ENCODE results near the gene ARL14EP.

ARL14EP gene

DNA sequence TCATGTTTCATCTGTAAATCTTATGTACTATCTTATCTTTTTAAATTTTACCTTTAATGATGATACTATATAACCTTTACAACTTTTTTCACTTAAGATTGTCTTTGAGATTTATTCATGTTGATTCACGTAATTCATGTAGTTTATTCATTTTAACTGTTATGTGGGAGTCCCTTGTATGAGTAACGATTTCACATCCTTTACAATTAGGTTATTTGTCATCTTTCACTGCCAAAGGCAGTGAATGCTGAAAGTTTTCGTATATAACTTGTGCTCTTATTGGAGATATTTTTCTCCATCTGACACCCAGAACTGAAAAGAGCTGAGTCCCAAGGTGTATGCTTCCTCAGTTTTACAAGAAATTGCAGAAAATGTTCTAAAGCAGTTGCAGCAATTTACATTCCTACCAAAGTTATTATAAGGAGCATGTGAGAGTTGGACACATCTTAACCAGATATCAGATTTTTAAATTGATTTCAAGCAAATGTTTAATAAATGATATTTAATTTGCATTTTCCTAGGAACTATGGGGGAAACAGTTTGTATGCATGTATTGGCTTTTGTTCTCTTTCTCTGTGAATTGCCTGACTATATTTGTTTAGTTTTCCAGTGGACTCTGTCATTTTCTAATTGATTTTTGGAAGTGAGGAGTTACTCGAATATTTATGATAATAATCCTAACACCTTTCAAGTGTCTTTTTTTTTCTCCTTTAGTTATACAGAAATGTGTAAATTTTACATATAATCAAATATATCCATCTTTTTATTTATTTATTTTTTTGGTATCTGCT lies 6.4 kb downstream of the ARL14EP start:
- Histone ChIP-seq H3K27me3 (ENCODE audit: control insufficient read depth in 1 of 2, insufficient read depth in 2 of 2, low read length in 2 of 2) (no peaks in the 10 kb centered on the region), H3K36me3 (ENCODE audit: insufficient read depth, low read length) (peaks cover 19% of the 10 kb centered on the region), H3K9me3 (ENCODE audit: low read length) (no peaks in the 10 kb centered on the region), H3K4me3 (ENCODE audit: low read depth in 1 of 2, low read length in 2 of 2) (no peak overlapping the region), H3K27ac (ENCODE audit: low read depth, low read length) (no peak overlapping the region), H3K9ac (ENCODE audit: low read length) (no peak overlapping the region), H3K4me1 (ENCODE audit: insufficient read depth, low read length) (peaks cover 22% of the 10 kb centered on the region)

DNA sequence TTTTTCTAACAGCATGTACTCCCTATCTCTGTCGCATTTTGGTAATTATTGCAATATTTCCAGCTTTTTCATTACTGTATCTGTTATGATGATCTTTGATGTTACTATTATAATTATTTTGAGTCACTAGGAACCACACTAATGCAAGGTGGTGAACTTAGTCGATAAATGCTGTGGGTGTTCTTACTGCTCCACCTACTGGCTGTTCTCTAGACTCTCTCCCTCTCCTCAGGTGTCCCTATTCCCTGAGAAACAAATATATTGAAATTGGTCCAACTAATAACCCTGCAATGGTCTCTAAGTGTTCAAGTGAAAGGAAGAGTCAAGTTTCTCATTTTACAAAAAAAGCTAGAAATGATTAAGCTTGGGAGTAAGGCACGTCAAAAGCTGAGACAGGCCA lies 10.5 kb downstream of the ARL14EP start:
- Histone ChIP-seq H3K4me1 (ENCODE audit: insufficient read depth, low read length) (no peaks in the 10 kb centered on the region), H3K9me3 (ENCODE audit: low read length) (no peaks in the 10 kb centered on the region), H3K4me3 (ENCODE audit: low read depth in 1 of 2, low read length in 2 of 2) (no peak overlapping the region), H3K9ac (ENCODE audit: low read length) (no peak overlapping the region), H3K36me3 (ENCODE audit: insufficient read depth, low read length) (peaks cover 40% of the 10 kb centered on the region), H3K27ac (ENCODE audit: low read depth, low read length) (no peak overlapping the region), H3K27me3 (ENCODE audit: control insufficient read depth in 1 of 2, insufficient read depth in 2 of 2, low read length in 2 of 2) (no peaks in the 10 kb centered on the region)

DNA sequence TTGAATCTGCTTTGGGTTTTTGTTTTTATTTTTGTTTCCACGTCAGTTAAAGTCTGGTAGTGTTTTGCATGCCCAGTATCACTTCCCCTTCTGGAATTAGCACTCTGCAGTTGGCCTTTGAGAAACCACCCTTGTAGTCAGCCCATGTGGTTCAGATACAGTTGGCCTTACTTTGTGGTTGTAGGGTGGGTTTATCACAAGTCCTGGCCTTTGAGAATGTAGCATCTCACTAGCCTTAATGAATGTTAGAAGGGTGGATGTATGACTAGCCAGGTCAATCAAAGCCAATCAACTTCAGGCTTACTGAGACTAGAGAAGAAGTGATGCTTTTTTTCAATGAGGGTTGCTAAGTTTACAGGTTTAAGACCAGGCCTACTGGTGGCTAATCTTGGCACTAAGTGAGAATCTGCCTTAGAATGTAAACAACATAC lies 19.8 kb downstream of the ARL14EP start:
- no peak overlapping the region for H3K4me3 ChIP-seq (ENCODE audit: low read depth in 1 of 2, low read length in 2 of 2)
- H3K4me1 ChIP-seq (ENCODE audit: insufficient read depth, low read length) = no peaks in the 10 kb centered on the region
- no peak overlapping the region for H3K27ac ChIP-seq (ENCODE audit: low read depth, low read length)
- no peaks in the 10 kb centered on the region for H3K9me3 ChIP-seq (ENCODE audit: low read length)
- no peak overlapping the region for H3K9ac ChIP-seq (ENCODE audit: low read length)
- H3K27me3 ChIP-seq (ENCODE audit: control insufficient read depth in 1 of 2, insufficient read depth in 2 of 2, low read length in 2 of 2) = no peaks in the 10 kb centered on the region
- no peaks in the 10 kb centered on the region for H3K36me3 ChIP-seq (ENCODE audit: insufficient read depth, low read length)

DNA sequence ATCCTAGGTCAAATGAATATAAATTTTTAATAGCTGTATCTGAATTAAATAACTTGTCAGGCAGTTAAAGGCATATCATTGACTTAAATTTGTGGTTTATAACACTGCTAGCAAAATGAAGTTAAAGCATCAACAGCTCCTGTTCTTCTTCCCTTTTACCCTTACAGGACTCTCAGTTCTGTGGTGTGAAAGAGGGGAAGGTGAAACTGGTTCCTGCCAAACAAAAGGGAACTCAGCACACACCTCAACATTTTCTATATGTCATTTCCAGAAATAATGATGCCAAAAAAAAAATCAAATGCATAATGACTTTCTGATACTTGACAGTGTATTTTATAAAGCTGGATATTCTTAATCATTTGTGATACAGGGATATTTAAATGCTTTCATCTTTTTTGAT lies 21.2 kb downstream of the ARL14EP start:
- no peaks in the 10 kb centered on the region for H3K9me3 ChIP-seq (ENCODE audit: low read length)
- no peak overlapping the region for H3K27ac ChIP-seq (ENCODE audit: low read depth, low read length)
- no peaks in the 10 kb centered on the region for H3K27me3 ChIP-seq (ENCODE audit: control insufficient read depth in 1 of 2, insufficient read depth in 2 of 2, low read length in 2 of 2)
- no peaks in the 10 kb centered on the region for H3K4me1 ChIP-seq (ENCODE audit: insufficient read depth, low read length)
- H3K36me3 ChIP-seq (ENCODE audit: insufficient read depth, low read length) = no peaks in the 10 kb centered on the region
- no peak overlapping the region for H3K9ac ChIP-seq (ENCODE audit: low read length)
- H3K4me3 ChIP-seq (ENCODE audit: low read depth in 1 of 2, low read length in 2 of 2) = no peak overlapping the region

DNA sequence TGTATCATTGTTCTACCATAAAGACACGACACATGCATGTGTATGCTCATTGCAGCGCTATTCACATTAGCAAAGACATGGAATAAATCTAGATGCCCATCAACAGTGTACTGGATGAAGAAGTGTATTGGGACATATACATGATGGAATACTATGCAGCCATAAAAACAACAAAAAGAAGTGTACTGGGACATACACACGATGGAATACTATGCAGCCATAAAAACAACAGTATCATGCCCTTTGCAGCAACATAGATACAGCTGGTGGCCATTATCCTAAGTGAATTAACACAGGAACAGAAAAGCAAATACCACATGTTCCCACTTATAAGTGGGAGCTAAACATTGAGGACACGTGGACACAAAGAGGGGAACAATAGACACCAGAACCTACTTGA lies 22.7 kb downstream of the ARL14EP start:
- no peaks in the 10 kb centered on the region for H3K27me3 ChIP-seq (ENCODE audit: control insufficient read depth in 1 of 2, insufficient read depth in 2 of 2, low read length in 2 of 2)
- H3K36me3 ChIP-seq (ENCODE audit: insufficient read depth, low read length) = no peaks in the 10 kb centered on the region
- no peak overlapping the region for H3K4me3 ChIP-seq (ENCODE audit: low read depth in 1 of 2, low read length in 2 of 2)
- no peaks in the 10 kb centered on the region for H3K4me1 ChIP-seq (ENCODE audit: insufficient read depth, low read length)
- no peak overlapping the region for H3K9ac ChIP-seq (ENCODE audit: low read length)
- H3K27ac ChIP-seq (ENCODE audit: low read depth, low read length) = no peak overlapping the region
- H3K9me3 ChIP-seq (ENCODE audit: low read length) = no peaks in the 10 kb centered on the region

DNA sequence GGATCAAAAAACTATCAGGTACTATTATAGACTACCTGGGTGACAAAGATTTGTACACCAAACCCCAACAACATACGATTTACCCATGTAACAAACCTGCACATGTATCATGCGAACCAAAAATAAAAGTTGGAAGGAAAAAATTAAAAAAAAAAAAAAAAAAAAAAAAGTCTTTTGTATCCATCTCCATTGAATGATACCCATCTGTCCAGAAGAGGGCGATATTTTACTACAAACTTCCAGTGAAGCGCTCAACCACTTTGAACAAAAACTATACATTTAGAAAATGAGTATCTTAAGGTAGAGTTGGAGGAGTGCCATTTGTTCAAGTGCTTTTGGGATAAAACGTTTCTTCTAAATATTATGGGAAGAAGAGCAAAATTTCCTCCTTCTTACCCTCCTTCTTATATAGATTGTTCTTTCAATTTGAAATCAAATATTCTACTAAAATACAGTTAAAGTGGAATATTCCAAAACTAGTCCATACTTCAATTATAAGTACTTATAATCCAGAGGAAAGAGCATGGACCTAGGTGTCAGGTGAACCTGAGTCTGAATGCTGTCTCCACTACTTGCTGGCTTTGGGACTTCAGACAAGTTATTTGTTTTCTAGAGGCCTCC lies 23.3 kb downstream of the ARL14EP start:
- no peaks in the 10 kb centered on the region for H3K9me3 ChIP-seq (ENCODE audit: low read length)
- no peaks in the 10 kb centered on the region for H3K4me1 ChIP-seq (ENCODE audit: insufficient read depth, low read length)
- H3K4me3 ChIP-seq (ENCODE audit: low read depth in 1 of 2, low read length in 2 of 2) = no peak overlapping the region
- no peaks in the 10 kb centered on the region for H3K27me3 ChIP-seq (ENCODE audit: control insufficient read depth in 1 of 2, insufficient read depth in 2 of 2, low read length in 2 of 2)
- H3K27ac ChIP-seq (ENCODE audit: low read depth, low read length) = no peak overlapping the region
- H3K36me3 ChIP-seq (ENCODE audit: insufficient read depth, low read length) = no peaks in the 10 kb centered on the region
- H3K9ac ChIP-seq (ENCODE audit: low read length) = no peak overlapping the region

DNA sequence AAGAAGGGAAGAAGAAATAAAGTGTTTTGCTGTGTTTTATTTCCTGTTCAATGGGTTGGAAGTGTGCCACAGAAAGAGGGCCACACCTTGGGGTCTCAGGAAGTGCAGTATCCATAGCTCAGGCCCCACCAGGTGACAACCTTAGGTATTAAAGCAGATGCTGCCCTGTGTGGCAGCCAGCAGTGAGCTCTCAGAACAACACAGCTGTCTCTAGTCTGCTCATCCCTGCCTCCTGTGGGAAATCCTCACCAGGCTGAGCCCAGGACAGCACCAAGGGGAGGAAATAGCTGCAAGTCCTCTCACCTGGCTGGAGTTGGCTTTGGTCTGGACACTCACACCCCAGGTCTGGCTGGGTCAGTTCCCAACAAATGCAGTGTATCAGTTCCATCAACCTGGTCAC lies 25.1 kb downstream of the ARL14EP start:
- Histone ChIP-seq H3K4me1 (ENCODE audit: insufficient read depth, low read length) (no peaks in the 10 kb centered on the region), H3K36me3 (ENCODE audit: insufficient read depth, low read length) (no peaks in the 10 kb centered on the region), H3K27me3 (ENCODE audit: control insufficient read depth in 1 of 2, insufficient read depth in 2 of 2, low read length in 2 of 2) (no peaks in the 10 kb centered on the region), H3K9ac (ENCODE audit: low read length) (no peak overlapping the region), H3K27ac (ENCODE audit: low read depth, low read length) (no peak overlapping the region), H3K9me3 (ENCODE audit: low read length) (no peaks in the 10 kb centered on the region), H3K4me3 (ENCODE audit: low read depth in 1 of 2, low read length in 2 of 2) (no peak overlapping the region)

DNA sequence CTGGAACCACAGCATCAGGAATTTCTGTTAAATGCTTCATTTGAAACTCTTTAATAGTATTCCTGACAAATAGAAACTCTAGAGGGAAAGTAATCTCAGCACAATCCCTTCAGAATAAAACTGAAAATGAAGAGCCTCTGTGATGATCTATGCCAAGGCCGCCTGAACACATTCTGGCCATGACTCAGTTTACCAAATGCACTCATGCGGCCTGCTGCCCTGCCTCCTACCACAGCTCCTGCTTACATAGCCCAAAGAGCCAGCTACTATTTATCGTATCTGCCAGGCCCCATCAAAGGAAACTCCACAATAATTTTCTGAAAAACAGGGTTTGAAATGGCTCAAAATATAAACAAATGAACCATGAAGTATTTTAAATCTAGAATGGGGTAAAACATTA lies 27.0 kb downstream of the ARL14EP start:
- Histone ChIP-seq H3K9me3 (ENCODE audit: low read length) (no peaks in the 10 kb centered on the region), H3K27ac (ENCODE audit: low read depth, low read length) (no peak overlapping the region), H3K36me3 (ENCODE audit: insufficient read depth, low read length) (no peaks in the 10 kb centered on the region), H3K4me1 (ENCODE audit: insufficient read depth, low read length) (no peaks in the 10 kb centered on the region), H3K4me3 (ENCODE audit: low read depth in 1 of 2, low read length in 2 of 2) (no peak overlapping the region), H3K27me3 (ENCODE audit: control insufficient read depth in 1 of 2, insufficient read depth in 2 of 2, low read length in 2 of 2) (no peaks in the 10 kb centered on the region), H3K9ac (ENCODE audit: low read length) (no peak overlapping the region)

DNA sequence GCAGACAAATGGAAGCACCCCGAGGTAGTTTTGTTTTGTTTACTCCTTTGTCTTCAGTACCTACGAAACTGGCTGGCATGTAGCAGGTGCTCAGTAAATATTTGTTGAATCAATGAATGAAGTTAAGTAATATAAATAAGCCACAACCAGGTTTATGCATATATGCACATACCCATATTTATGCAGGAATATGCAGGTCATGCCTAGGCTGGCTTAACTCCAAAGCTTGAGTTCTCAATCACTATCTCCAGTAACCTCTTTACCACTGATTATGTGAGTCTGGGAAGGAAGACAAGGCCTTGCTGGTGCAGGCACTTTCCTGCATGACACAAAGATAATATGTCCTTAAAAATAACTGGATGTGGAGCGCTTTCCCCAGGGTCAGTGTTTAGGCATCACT lies 27.5 kb downstream of the ARL14EP start:
- H3K27me3 ChIP-seq (ENCODE audit: control insufficient read depth in 1 of 2, insufficient read depth in 2 of 2, low read length in 2 of 2) = no peaks in the 10 kb centered on the region
- no peaks in the 10 kb centered on the region for H3K4me1 ChIP-seq (ENCODE audit: insufficient read depth, low read length)
- H3K4me3 ChIP-seq (ENCODE audit: low read depth in 1 of 2, low read length in 2 of 2) = no peak overlapping the region
- H3K27ac ChIP-seq (ENCODE audit: low read depth, low read length) = no peak overlapping the region
- no peak overlapping the region for H3K9ac ChIP-seq (ENCODE audit: low read length)
- no peaks in the 10 kb centered on the region for H3K36me3 ChIP-seq (ENCODE audit: insufficient read depth, low read length)
- no peaks in the 10 kb centered on the region for H3K9me3 ChIP-seq (ENCODE audit: low read length)

DNA sequence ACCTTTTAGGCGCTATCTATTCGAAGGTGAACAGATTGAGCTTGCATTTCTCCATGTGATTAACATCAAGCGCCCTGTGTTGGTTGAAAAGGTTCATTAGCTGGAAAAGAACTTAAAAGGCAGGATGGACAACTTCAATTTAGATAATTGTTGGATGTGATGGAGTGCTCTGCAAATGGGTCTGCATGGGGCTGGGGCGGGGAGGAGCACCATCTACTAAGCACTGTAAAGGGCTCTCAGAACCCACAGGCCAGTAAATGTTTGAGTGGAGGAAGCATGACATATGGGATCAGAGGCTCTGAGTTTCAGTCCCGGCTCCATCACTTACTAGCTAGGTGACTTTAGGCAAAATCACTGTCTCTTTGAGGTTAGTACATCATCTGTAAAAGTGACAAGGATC lies 28.2 kb downstream of the ARL14EP start:
- no peaks in the 10 kb centered on the region for H3K9me3 ChIP-seq (ENCODE audit: low read length)
- H3K27me3 ChIP-seq (ENCODE audit: control insufficient read depth in 1 of 2, insufficient read depth in 2 of 2, low read length in 2 of 2) = no peaks in the 10 kb centered on the region
- no peaks in the 10 kb centered on the region for H3K36me3 ChIP-seq (ENCODE audit: insufficient read depth, low read length)
- H3K9ac ChIP-seq (ENCODE audit: low read length) = no peak overlapping the region
- no peaks in the 10 kb centered on the region for H3K4me1 ChIP-seq (ENCODE audit: insufficient read depth, low read length)
- no peak overlapping the region for H3K4me3 ChIP-seq (ENCODE audit: low read depth in 1 of 2, low read length in 2 of 2)
- H3K27ac ChIP-seq (ENCODE audit: low read depth, low read length) = no peak overlapping the region

DNA sequence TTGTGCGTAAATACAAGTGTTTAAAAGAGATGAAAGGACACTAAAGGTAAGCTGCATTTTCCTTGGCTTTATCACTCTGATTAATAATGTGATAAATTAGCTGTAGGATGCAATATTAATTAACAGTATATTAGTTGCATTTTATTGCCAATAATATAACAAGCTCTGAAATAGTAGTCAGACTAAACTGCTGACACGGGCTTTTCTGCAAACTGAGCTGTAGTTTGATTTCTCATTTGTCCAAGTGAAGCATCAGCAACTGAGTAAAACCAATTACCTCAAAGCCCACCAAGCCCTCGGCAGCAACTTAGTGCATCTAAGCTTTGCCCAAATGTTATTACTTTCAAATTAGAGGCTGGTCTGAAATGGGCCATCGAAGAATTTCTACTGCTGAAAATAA lies 33.5 kb downstream of the ARL14EP start:
- no peaks in the 10 kb centered on the region for H3K36me3 ChIP-seq (ENCODE audit: insufficient read depth, low read length)
- H3K9ac ChIP-seq (ENCODE audit: low read length) = no peak overlapping the region
- H3K27ac ChIP-seq (ENCODE audit: low read depth, low read length) = no peak overlapping the region
- H3K4me1 ChIP-seq (ENCODE audit: insufficient read depth, low read length) = peaks cover 12% of the 10 kb centered on the region
- H3K4me3 ChIP-seq (ENCODE audit: low read depth in 1 of 2, low read length in 2 of 2) = no peak overlapping the region
- H3K9me3 ChIP-seq (ENCODE audit: low read length) = no peaks in the 10 kb centered on the region
- H3K27me3 ChIP-seq (ENCODE audit: control insufficient read depth in 1 of 2, insufficient read depth in 2 of 2, low read length in 2 of 2) = no peaks in the 10 kb centered on the region

DNA sequence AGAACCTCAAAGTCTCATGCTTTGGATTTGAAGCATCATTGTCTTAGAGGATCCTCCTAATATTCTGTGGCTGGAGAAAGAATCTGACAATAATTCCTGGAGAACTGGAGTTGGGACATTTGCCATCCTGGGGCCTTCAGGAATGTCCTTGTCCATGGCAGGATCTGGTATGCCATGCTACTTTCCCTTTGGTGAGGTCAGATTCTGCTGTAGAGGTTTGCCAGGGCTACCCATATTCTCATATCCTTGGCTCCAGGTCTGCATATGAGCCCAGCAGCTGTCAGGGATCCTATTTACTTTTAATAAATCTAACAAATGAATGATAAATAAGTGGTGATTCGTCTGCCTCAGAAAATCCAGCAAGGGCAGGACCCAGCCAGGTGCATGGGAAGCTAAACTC lies 35.0 kb downstream of the ARL14EP start:
- no peak overlapping the region for H3K9ac ChIP-seq (ENCODE audit: low read length)
- peaks cover 12% of the 10 kb centered on the region for H3K4me1 ChIP-seq (ENCODE audit: insufficient read depth, low read length)
- H3K9me3 ChIP-seq (ENCODE audit: low read length) = no peaks in the 10 kb centered on the region
- H3K4me3 ChIP-seq (ENCODE audit: low read depth in 1 of 2, low read length in 2 of 2) = no peak overlapping the region
- no peak overlapping the region for H3K27ac ChIP-seq (ENCODE audit: low read depth, low read length)
- H3K36me3 ChIP-seq (ENCODE audit: insufficient read depth, low read length) = no peaks in the 10 kb centered on the region
- H3K27me3 ChIP-seq (ENCODE audit: control insufficient read depth in 1 of 2, insufficient read depth in 2 of 2, low read length in 2 of 2) = no peaks in the 10 kb centered on the region
